ENCODE data around the gene CLEC4F. TPM values are rescaled to one million over a fixed set of nuclear protein-coding genes. Genes with fewer than 3 reads are reported as not detected.

Gene CLEC4F
- total RNA-seq, 1 experiment from 2014 or later = not detected

GRCh38 chr2:70785137-70785911 lies 35.1 kb downstream of the CLEC4F start:
- no peaks in the 10 kb centered on the region; the same call in 1 of the 2 replicates for H4K20me1 ChIP-seq (ENCODE audit: insufficient read depth)
- no peak overlapping the region for H3K4me2 ChIP-seq
- TF ChIP-seq CTCF (conservative IDR thresholded peaks at IDR 0.05) = peak; percentile 50; the same call in 1 of the 2 replicates
- no peak for TF ChIP-seq EZH2 (IDR thresholded peaks at IDR 0.05; ENCODE audit: low read depth)
- no peaks in the 10 kb centered on the region for H3K36me3 ChIP-seq (ENCODE audit: low read depth)
- ChIA-PET CTCF (interaction anchor here (0.5 to 0.6 kb wide), 3 partner anchors 11 to 875 kb away, joined by 4 to 6 read pairs (median 6); no protein-coding TSS in a partner anchor), POLR2A (ENCODE audit: unreplicated experiment) (no interaction called here)
- no peaks in the 10 kb centered on the region for H3K79me2 ChIP-seq (ENCODE audit: low read depth)
- no peaks in the 10 kb centered on the region for H3K9me2 ChIP-seq (ENCODE audit: insufficient read depth)
- no peaks in the 10 kb centered on the region for H3K9me3 ChIP-seq (ENCODE audit: insufficient read depth, low read depth)
- intact Hi-C loops (cut with micrococcal nuclease; ENCODE audit: unreplicated experiment) = loop anchor here (1.0 to 5.0 kb wide), 4 partner anchors 77 to 481 kb away; no protein-coding TSS in a partner anchor
- no peaks in the 10 kb centered on the region for H3F3A ChIP-seq (ENCODE audit: insufficient read depth, low read depth)
- H3K4me1 ChIP-seq (replicated peaks; ENCODE audit: insufficient read depth) = no peaks in the 10 kb centered on the region
- H3K27me3 ChIP-seq (ENCODE audit: insufficient read depth, low read depth) = peaks cover 26% of the 10 kb centered on the region
- BruUV-seq (replicated peaks) = no TSS peak
- no peak overlapping the region for H2AFZ ChIP-seq
- H3K27ac ChIP-seq = no peak overlapping the region
- H3K4me3 ChIP-seq = no peak overlapping the region
- peak in 1 of 2 experiments; percentile 23 for DNase-seq

GRCh38 chr2:70784320-70784719 lies 36.1 kb downstream of the CLEC4F start:
- intact Hi-C loops (cut with micrococcal nuclease; ENCODE audit: unreplicated experiment) = no loop called here
- Histone ChIP-seq H4K20me1 (ENCODE audit: insufficient read depth) (no peaks in the 10 kb centered on the region; the same call in 1 of the 2 replicates), H3K27ac (no peak overlapping the region), H3K9me2 (ENCODE audit: insufficient read depth) (no peaks in the 10 kb centered on the region), H3K4me3 (no peak overlapping the region), H3K79me2 (ENCODE audit: low read depth) (no peaks in the 10 kb centered on the region), H3K4me2 (no peak overlapping the region), H3K4me1 (replicated peaks; ENCODE audit: insufficient read depth) (no peaks in the 10 kb centered on the region), H2AFZ (no peak overlapping the region), H3K27me3 (ENCODE audit: insufficient read depth, low read depth) (peaks cover 23% of the 10 kb centered on the region), H3F3A (ENCODE audit: insufficient read depth, low read depth) (no peaks in the 10 kb centered on the region), H3K9me3 (ENCODE audit: insufficient read depth, low read depth) (no peaks in the 10 kb centered on the region), H3K36me3 (ENCODE audit: low read depth) (no peaks in the 10 kb centered on the region)
- no TSS peak for BruUV-seq (replicated peaks)
- ChIA-PET POLR2A (ENCODE audit: unreplicated experiment) (no interaction called here), CTCF (no interaction called here)
- no peak for DNase-seq
- TF ChIP-seq EZH2 (IDR thresholded peaks at IDR 0.05; ENCODE audit: low read depth) (no peak), CTCF (conservative IDR thresholded peaks at IDR 0.05) (no peak)

GRCh38 chr2:70779911-70780545 lies 40.4 kb downstream of the CLEC4F start:
- no peaks in the 10 kb centered on the region for H3K9me3 ChIP-seq (ENCODE audit: insufficient read depth, low read depth)
- TF ChIP-seq CTCF (conservative IDR thresholded peaks at IDR 0.05) = no peak
- no peak for TF ChIP-seq EZH2 (IDR thresholded peaks at IDR 0.05; ENCODE audit: low read depth)
- no peaks in the 10 kb centered on the region for H3F3A ChIP-seq (ENCODE audit: insufficient read depth, low read depth)
- no peaks in the 10 kb centered on the region for H3K36me3 ChIP-seq (ENCODE audit: low read depth)
- H4K20me1 ChIP-seq (ENCODE audit: insufficient read depth) = no peaks in the 10 kb centered on the region; the same call in 1 of the 2 replicates
- DNase-seq = no peak
- no peaks in the 10 kb centered on the region for H3K9me2 ChIP-seq (ENCODE audit: insufficient read depth)
- H3K4me2 ChIP-seq = no peak overlapping the region
- H2AFZ ChIP-seq = no peak overlapping the region
- peaks cover 7% of the 10 kb centered on the region for H3K4me1 ChIP-seq (replicated peaks; ENCODE audit: insufficient read depth)
- ChIA-PET POLR2A (ENCODE audit: unreplicated experiment) (no interaction called here), CTCF (no interaction called here)
- no peaks in the 10 kb centered on the region for H3K27me3 ChIP-seq (ENCODE audit: insufficient read depth, low read depth)
- H3K79me2 ChIP-seq (ENCODE audit: low read depth) = no peaks in the 10 kb centered on the region
- intact Hi-C loops (cut with micrococcal nuclease; ENCODE audit: unreplicated experiment) = no loop called here
- H3K4me3 ChIP-seq = no peak overlapping the region
- H3K27ac ChIP-seq = no peak overlapping the region
- BruUV-seq (replicated peaks) = no TSS peak

All from PC-9 (cell line).